HEK293 (cell line): ENCODE measurements around the gene SAG.

Experiments
- PRDM1 ChIP-seq: fragments of 450-650 bp; formaldehyde crosslinking; IDR thresholded peaks from 2 replicates; pipeline ENCODE4; 2016; ENCODE audit warnings: missing biosample characterization, missing genetic modification characterization
- REPIN1 ChIP-seq: fragments of 450-650 bp; formaldehyde crosslinking; IDR thresholded peaks from 2 replicates; pipeline ENCODE4 v1.5.1; 2017; ENCODE audit warnings: missing biosample characterization, missing genetic modification characterization, low read depth
- TRIM28 ChIP-seq: IDR thresholded peaks from 2 replicates; pipeline ENCODE4 v1.6.1; 2011; ENCODE audit warnings: low read length, control low read depth, borderline replicate concordance
- WT1 ChIP-seq: fragments of 450-650 bp; formaldehyde crosslinking; IDR thresholded peaks from 2 replicates; pipeline ENCODE4 v1.5.1; 2016; ENCODE audit warnings: missing biosample characterization, missing genetic modification characterization
- ZBTB48 ChIP-seq: fragments of 450-650 bp; formaldehyde crosslinking; IDR thresholded peaks from 2 replicates; pipeline ENCODE4 v1.5.1; 2016; ENCODE audit warnings: missing biosample characterization, missing genetic modification characterization
- ZEB2 ChIP-seq: fragments of 450-650 bp; formaldehyde crosslinking; IDR thresholded peaks from 2 replicates; pipeline ENCODE4 v1.5.1; 2016; ENCODE audit warnings: missing biosample characterization, missing genetic modification characterization
- ZNF140 ChIP-seq: fragments of 450-650 bp; formaldehyde crosslinking; IDR thresholded peaks from 2 replicates; pipeline ENCODE4 v1.5.1; 2016; ENCODE audit warnings: missing biosample characterization, missing genetic modification characterization
- ZNF155 ChIP-seq: fragments of 450-650 bp; formaldehyde crosslinking; IDR thresholded peaks from 2 replicates; pipeline ENCODE4 v1.5.1; 2016; ENCODE audit warnings: missing biosample characterization, missing genetic modification characterization
- ZNF184 ChIP-seq: fragments of 450-650 bp; IDR thresholded peaks from 2 replicates; pipeline ENCODE4 v1.5.1; 2018; ENCODE audit warnings: missing biosample characterization, mild to moderate bottlenecking, missing genetic modification characterization
- ZNF239 ChIP-seq: fragments of 450-650 bp; formaldehyde crosslinking; IDR thresholded peaks from 2 replicates; pipeline ENCODE4 v1.5.1; 2016; ENCODE audit warnings: missing biosample characterization, missing genetic modification characterization
- ZNF354C ChIP-seq: fragments of 450-650 bp; formaldehyde crosslinking; IDR thresholded peaks from 2 replicates; pipeline ENCODE4 v1.5.1; 2016; ENCODE audit warnings: missing biosample characterization, missing genetic modification characterization, low read depth, borderline replicate concordance
- ZNF48 ChIP-seq: fragments of 450-650 bp; formaldehyde crosslinking; IDR thresholded peaks from 2 replicates; pipeline ENCODE4 v1.5.1; 2016; ENCODE audit warnings: missing biosample characterization, missing genetic modification characterization
- ZNF596 ChIP-seq: fragments of 450-650 bp; IDR thresholded peaks from 2 replicates; pipeline ENCODE4 v1.5.0; 2018; ENCODE audit warnings: missing biosample characterization, mild to moderate bottlenecking, missing genetic modification characterization, moderate library complexity
- ZNF610 ChIP-seq: fragments of 450-650 bp; formaldehyde crosslinking; IDR thresholded peaks from 2 replicates; pipeline ENCODE4 v1.5.1; 2016; ENCODE audit warnings: missing biosample characterization, missing genetic modification characterization, borderline replicate concordance
- ZNF654 ChIP-seq: fragments of 450-650 bp; formaldehyde crosslinking; IDR thresholded peaks from 2 replicates; pipeline ENCODE4 v1.5.1; 2016; ENCODE audit warnings: low read depth, missing biosample characterization, missing genetic modification characterization
- ZNF785 ChIP-seq: fragments of 450-650 bp; formaldehyde crosslinking; IDR thresholded peaks from 2 replicates; pipeline ENCODE4 v1.5.1; 2016; ENCODE audit warnings: missing biosample characterization, missing genetic modification characterization
- TF ChIP-seq, protein P1 (sequence below): fragments of 450-650 bp; formaldehyde crosslinking; IDR thresholded peaks from 2 replicates; pipeline ENCODE4 v1.5.1; 2016; ENCODE audit warnings: missing biosample characterization, missing genetic modification characterization
- TF ChIP-seq, protein P2 (sequence below): fragments of 450-650 bp; formaldehyde crosslinking; IDR thresholded peaks from 2 replicates; pipeline ENCODE4 v1.5.1; 2016; ENCODE audit warnings: missing biosample characterization, missing genetic modification characterization
- TF ChIP-seq, protein P3 (sequence below): fragments of 450-650 bp; formaldehyde crosslinking; IDR thresholded peaks from 2 replicates; pipeline ENCODE4 v1.5.1; 2016; ENCODE audit warnings: missing biosample characterization, missing genetic modification characterization
- TF ChIP-seq, protein P4 (sequence below): fragments of 450-650 bp; formaldehyde crosslinking; IDR thresholded peaks from 2 replicates; pipeline ENCODE4 v1.5.1; 2017; ENCODE audit warnings: missing biosample characterization, missing genetic modification characterization
- TF ChIP-seq, protein P5 (sequence below): fragments of 450-650 bp; formaldehyde crosslinking; IDR thresholded peaks from 2 replicates; pipeline ENCODE4 v1.5.1; 2016; ENCODE audit warnings: missing biosample characterization, missing genetic modification characterization
- TF ChIP-seq, protein P6 (sequence below): fragments of 450-650 bp; formaldehyde crosslinking; IDR thresholded peaks from 2 replicates; pipeline ENCODE4; 2016; ENCODE audit warnings: missing biosample characterization, missing genetic modification characterization
- TF ChIP-seq, protein P7 (sequence below): fragments of 450-650 bp; formaldehyde crosslinking; IDR thresholded peaks from 2 replicates; pipeline ENCODE4 v1.5.1; 2016; ENCODE audit warnings: missing biosample characterization, missing genetic modification characterization
- TF ChIP-seq, protein P8 (sequence below): fragments of 450-650 bp; formaldehyde crosslinking; IDR thresholded peaks from 2 replicates; pipeline ENCODE4 v1.5.1; 2016; ENCODE audit warnings: missing biosample characterization, missing genetic modification characterization

SAG gene

DNA sequence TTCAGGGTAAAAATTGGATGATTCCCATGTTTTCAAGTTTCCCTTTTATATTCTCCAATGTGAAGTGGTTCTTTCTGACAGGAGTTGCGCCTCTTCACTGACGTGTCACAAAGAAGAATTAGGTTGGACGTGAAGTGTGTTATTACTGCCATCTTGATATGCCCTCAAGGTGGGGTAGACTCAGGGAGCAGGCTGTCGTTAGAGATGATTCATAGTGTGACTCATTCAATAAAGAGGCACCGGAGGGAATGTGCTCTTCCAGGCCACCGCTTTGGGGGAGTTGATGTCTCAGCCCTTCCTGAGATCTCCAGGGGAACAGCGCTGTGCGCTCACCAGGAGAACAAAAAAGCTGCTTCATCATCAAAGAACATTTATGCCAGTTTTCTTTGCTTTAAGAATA lies 43.1 kb downstream of the SAG start (continued):
- TF ChIP-seq, protein P1, sequence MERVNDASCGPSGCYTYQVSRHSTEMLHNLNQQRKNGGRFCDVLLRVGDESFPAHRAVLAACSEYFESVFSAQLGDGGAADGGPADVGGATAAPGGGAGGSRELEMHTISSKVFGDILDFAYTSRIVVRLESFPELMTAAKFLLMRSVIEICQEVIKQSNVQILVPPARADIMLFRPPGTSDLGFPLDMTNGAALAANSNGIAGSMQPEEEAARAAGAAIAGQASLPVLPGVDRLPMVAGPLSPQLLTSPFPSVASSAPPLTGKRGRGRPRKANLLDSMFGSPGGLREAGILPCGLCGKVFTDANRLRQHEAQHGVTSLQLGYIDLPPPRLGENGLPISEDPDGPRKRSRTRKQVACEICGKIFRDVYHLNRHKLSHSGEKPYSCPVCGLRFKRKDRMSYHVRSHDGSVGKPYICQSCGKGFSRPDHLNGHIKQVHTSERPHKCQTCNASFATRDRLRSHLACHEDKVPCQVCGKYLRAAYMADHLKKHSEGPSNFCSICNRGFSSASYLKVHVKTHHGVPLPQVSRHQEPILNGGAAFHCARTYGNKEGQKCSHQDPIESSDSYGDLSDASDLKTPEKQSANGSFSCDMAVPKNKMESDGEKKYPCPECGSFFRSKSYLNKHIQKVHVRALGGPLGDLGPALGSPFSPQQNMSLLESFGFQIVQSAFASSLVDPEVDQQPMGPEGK (tag by site-specific recombination): 0 out of 2 replicates have a peak, but pooled peaks have one; percentile 31
- TF ChIP-seq ZEB2 (peak; percentile 73), ZNF48 (tag by site-specific recombination) (no peak), ZNF140 (tag by site-specific recombination) (no peak), ZBTB48 (tag by site-specific recombination) (peak; percentile 69; the same call in 1 of the 2 replicates), ZNF654 (tag by site-specific recombination) (no peak), PRDM1 (no peak), ZNF354C (no peak), ZNF155 (tag by site-specific recombination) (no peak), ZNF184 (tag by site-specific recombination) (peak; percentile 59; the same call in 1 of the 2 replicates), TRIM28 (peak; percentile 86; the same call in 1 of the 2 replicates), WT1 (tag by site-specific recombination) (peak; percentile 50; the same call in 1 of the 2 replicates), ZNF239 (tag by site-specific recombination) (no peak), ZNF596 (no peak), REPIN1 (tag by site-specific recombination) (no peak), ZNF610 (tag by site-specific recombination) (no peak), ZNF785 (tag by site-specific recombination) (no peak)
- TF ChIP-seq, protein P2, sequence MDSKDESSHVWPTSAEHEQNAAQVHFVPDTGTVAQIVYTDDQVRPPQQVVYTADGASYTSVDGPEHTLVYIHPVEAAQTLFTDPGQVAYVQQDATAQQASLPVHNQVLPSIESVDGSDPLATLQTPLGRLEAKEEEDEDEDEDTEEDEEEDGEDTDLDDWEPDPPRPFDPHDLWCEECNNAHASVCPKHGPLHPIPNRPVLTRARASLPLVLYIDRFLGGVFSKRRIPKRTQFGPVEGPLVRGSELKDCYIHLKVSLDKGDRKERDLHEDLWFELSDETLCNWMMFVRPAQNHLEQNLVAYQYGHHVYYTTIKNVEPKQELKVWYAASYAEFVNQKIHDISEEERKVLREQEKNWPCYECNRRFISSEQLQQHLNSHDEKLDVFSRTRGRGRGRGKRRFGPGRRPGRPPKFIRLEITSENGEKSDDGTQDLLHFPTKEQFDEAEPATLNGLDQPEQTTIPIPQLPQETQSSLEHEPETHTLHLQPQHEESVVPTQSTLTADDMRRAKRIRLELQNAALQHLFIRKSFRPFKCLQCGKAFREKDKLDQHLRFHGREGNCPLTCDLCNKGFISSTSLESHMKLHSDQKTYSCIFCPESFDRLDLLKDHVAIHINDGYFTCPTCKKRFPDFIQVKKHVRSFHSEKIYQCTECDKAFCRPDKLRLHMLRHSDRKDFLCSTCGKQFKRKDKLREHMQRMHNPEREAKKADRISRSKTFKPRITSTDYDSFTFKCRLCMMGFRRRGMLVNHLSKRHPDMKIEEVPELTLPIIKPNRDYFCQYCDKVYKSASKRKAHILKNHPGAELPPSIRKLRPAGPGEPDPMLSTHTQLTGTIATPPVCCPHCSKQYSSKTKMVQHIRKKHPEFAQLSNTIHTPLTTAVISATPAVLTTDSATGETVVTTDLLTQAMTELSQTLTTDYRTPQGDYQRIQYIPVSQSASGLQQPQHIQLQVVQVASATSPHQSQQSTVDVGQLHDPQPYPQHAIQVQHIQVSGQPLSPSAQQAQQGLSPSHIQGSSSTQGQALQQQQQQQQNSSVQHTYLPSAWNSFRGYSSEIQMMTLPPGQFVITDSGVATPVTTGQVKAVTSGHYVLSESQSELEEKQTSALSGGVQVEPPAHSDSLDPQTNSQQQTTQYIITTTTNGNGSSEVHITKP (tag by site-specific recombination): peak; percentile 78
- TF ChIP-seq, protein P3, sequence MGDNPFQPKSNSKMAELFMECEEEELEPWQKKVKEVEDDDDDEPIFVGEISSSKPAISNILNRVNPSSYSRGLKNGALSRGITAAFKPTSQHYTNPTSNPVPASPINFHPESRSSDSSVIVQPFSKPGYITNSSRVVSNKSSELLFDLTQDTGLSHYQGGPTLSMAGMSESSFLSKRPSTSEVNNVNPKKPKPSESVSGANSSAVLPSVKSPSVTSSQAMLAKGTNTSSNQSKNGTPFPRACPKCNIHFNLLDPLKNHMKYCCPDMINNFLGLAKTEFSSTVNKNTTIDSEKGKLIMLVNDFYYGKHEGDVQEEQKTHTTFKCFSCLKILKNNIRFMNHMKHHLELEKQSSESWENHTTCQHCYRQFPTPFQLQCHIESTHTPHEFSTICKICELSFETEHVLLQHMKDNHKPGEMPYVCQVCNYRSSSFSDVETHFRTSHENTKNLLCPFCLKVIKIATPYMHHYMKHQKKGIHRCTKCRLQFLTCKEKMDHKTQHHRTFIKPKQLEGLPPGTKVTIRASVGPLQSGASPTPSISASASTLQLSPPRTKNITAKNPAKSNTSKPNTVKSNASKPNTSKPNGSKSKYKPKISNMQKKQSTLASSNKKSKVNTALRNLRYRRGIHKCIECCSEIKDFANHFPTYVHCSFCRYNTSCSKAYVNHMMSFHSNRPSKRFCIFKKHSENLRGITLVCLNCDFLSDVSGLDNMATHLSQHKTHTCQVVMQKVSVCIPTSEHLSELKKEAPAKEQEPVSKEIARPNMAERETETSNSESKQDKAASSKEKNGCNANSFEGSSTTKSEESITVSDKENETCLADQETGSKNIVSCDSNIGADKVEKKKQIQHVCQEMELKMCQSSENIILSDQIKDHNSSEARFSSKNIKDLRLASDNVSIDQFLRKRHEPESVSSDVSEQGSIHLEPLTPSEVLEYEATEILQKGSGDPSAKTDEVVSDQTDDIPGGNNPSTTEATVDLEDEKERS (tag by site-specific recombination): no peak
- TF ChIP-seq, protein P4, sequence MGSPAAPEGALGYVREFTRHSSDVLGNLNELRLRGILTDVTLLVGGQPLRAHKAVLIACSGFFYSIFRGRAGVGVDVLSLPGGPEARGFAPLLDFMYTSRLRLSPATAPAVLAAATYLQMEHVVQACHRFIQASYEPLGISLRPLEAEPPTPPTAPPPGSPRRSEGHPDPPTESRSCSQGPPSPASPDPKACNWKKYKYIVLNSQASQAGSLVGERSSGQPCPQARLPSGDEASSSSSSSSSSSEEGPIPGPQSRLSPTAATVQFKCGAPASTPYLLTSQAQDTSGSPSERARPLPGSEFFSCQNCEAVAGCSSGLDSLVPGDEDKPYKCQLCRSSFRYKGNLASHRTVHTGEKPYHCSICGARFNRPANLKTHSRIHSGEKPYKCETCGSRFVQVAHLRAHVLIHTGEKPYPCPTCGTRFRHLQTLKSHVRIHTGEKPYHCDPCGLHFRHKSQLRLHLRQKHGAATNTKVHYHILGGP: no peak
- TF ChIP-seq, protein P5, sequence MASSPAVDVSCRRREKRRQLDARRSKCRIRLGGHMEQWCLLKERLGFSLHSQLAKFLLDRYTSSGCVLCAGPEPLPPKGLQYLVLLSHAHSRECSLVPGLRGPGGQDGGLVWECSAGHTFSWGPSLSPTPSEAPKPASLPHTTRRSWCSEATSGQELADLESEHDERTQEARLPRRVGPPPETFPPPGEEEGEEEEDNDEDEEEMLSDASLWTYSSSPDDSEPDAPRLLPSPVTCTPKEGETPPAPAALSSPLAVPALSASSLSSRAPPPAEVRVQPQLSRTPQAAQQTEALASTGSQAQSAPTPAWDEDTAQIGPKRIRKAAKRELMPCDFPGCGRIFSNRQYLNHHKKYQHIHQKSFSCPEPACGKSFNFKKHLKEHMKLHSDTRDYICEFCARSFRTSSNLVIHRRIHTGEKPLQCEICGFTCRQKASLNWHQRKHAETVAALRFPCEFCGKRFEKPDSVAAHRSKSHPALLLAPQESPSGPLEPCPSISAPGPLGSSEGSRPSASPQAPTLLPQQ: peak; percentile 39; the same call in 1 of the 2 replicates
- TF ChIP-seq, protein P6, sequence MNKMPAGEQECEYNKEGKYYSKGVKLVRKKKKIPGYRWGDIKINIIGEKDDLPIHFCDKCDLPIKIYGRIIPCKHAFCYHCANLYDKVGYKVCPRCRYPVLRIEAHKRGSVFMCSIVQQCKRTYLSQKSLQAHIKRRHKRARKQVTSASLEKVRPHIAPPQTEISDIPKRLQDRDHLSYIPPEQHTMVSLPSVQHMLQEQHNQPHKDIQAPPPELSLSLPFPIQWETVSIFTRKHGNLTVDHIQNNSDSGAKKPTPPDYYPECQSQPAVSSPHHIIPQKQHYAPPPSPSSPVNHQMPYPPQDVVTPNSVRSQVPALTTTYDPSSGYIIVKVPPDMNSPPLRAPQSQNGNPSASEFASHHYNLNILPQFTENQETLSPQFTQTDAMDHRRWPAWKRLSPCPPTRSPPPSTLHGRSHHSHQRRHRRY (tag by site-specific recombination): no peak
- TF ChIP-seq, protein P7, sequence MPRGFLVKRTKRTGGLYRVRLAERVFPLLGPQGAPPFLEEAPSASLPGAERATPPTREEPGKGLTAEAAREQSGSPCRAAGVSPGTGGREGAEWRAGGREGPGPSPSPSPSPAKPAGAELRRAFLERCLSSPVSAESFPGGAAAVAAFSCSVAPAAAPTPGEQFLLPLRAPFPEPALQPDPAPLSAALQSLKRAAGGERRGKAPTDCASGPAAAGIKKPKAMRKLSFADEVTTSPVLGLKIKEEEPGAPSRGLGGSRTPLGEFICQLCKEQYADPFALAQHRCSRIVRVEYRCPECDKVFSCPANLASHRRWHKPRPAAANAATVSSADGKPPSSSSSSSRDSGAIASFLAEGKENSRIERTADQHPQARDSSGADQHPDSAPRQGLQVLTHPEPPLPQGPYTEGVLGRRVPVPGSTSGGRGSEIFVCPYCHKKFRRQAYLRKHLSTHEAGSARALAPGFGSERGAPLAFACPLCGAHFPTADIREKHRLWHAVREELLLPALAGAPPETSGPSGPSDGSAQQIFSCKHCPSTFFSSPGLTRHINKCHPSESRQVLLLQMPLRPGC (tag by site-specific recombination): 0 out of 2 replicates have a peak, but pooled peaks have one; percentile 42
- TF ChIP-seq, protein P8, sequence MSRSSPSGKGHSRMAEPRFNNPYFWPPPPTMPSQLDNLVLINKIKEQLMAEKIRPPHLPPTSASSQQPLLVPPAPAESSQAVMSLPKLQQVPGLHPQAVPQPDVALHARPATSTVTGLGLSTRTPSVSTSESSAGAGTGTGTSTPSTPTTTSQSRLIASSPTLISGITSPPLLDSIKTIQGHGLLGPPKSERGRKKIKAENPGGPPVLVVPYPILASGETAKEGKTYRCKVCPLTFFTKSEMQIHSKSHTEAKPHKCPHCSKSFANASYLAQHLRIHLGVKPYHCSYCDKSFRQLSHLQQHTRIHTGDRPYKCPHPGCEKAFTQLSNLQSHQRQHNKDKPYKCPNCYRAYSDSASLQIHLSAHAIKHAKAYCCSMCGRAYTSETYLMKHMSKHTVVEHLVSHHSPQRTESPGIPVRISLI: no peak
